Neural cell (in vitro differentiated cells): ENCODE data around the gene DGCR8. TPM values are rescaled to one million over a fixed set of nuclear protein-coding genes. Genes with fewer than 3 reads are reported as not detected.

Source experiments
- H2AFZ ChIP-seq: fragments of 200-600, 300-800 bp; sonication (generic), shearing (Covaris generic); 2 replicates; pipeline ENCODE4 v1.6.0; 2014; ENCODE audit warnings: low read depth, mild to moderate bottlenecking, antibody characterized with exemption, low read length, moderate library complexity
- H3F3A ChIP-seq: fragments of 200-600 bp; shearing (Covaris generic); 2 replicates; pipeline ENCODE4 v1.6.1; 2016; ENCODE audit warnings: mild to moderate bottlenecking, moderate library complexity, mixed read lengths, antibody characterized with exemption, low read length; ENCODE audit not compliant: insufficient read depth, poor library complexity, severe bottlenecking
- H3K27ac ChIP-seq: fragments of 200-600, 300-800 bp; sonication (generic), shearing (Covaris generic); 2 replicates; pipeline ENCODE4 v1.5.1; 2014; ENCODE audit warnings: mild to moderate bottlenecking, low read length, moderate library complexity
- H3K27me3 ChIP-seq: fragments of 300-800, 200-600 bp; sonication (generic), shearing (Covaris generic); 2 replicates; pipeline ENCODE4 v1.6.0; 2014; ENCODE audit warnings: mild to moderate bottlenecking, low read depth, low read length, moderate library complexity; ENCODE audit not compliant: insufficient read depth
- H3K36me3 ChIP-seq: fragments of 300-800, 200-600 bp; sonication (generic), shearing (Covaris generic); 2 replicates; pipeline ENCODE4 v1.5.1; 2014; ENCODE audit warnings: mild to moderate bottlenecking, antibody characterized with exemption, low read length, moderate library complexity; ENCODE audit not compliant: insufficient read depth
- H3K4me2 ChIP-seq: fragments of 300-800, 200-600 bp; sonication (generic), shearing (Covaris generic); 2 replicates; pipeline ENCODE4 v1.6.0; 2014; ENCODE audit warnings: mild to moderate bottlenecking, low read length
- H3K4me3 ChIP-seq: fragments of 300-800, 200-600 bp; sonication (generic), shearing (Covaris generic); 2 replicates; pipeline ENCODE4 v1.5.1; 2014; ENCODE audit warnings: mild to moderate bottlenecking, low read length, moderate library complexity
- H3K79me2 ChIP-seq: fragments of 200-600 bp; shearing (Covaris generic); replicated peaks from 2 replicates; pipeline ENCODE4 v1.6.0; 2014; ENCODE audit warnings: mild to moderate bottlenecking, low read length, moderate library complexity; ENCODE audit not compliant: insufficient read depth
- H3K9ac ChIP-seq: fragments of 300-800, 200-600 bp; sonication (generic), shearing (Covaris generic); 2 replicates; pipeline ENCODE4 v1.6.1; 2016; ENCODE audit warnings: mild to moderate bottlenecking, low read length, mixed read lengths
- H3K9me2 ChIP-seq: fragments of 200-600 bp; shearing (Covaris generic); 2 replicates; pipeline ENCODE4 v1.6.1; 2016; ENCODE audit warnings: mild to moderate bottlenecking, low read length, mixed read lengths; ENCODE audit not compliant: insufficient read depth
- H3K9me3 ChIP-seq: fragments of 200-600, 300-800 bp; sonication (generic), shearing (Covaris generic); 2 replicates; pipeline ENCODE4 v1.6.1; 2016; ENCODE audit warnings: mild to moderate bottlenecking, mixed run types, low read length, moderate library complexity, mixed read lengths
- H4K20me1 ChIP-seq: fragments of 200-600 bp; shearing (Covaris generic); 2 replicates; pipeline ENCODE4 v1.6.1; 2016; ENCODE audit warnings: mild to moderate bottlenecking, mixed run types; ENCODE audit not compliant: insufficient read depth
- EP300 ChIP-seq: fragments of 450-650 bp; conservative IDR thresholded peaks from 2 replicates; pipeline ENCODE4 v1.6.1; 2014; ENCODE audit warnings: antibody characterized with exemption, mild to moderate bottlenecking, moderate library complexity; ENCODE audit not compliant: poor library complexity, severe bottlenecking
- EZH2 ChIP-seq: fragments of 200-600, 300-800 bp; shearing (Covaris generic), sonication (generic); IDR thresholded peaks from 2 replicates; pipeline ENCODE4 v1.6.1; 2014; ENCODE audit warnings: antibody characterized with exemption, low read length, borderline replicate concordance, mild to moderate bottlenecking; ENCODE audit not compliant: insufficient read depth, poor library complexity, severe bottlenecking
- MXI1 ChIP-seq: fragments of 450-650 bp; conservative IDR thresholded peaks from 2 replicates; pipeline ENCODE4 v1.6.1; 2014; ENCODE audit warnings: antibody characterized with exemption, mild to moderate bottlenecking; ENCODE audit not compliant: poor library complexity, severe bottlenecking
- POLR2AphosphoS5 ChIP-seq: IDR thresholded peaks from 2 replicates; pipeline ENCODE4 v1.6.1; 2012
- RAD21 ChIP-seq: fragments of 450-650 bp; conservative IDR thresholded peaks from 2 replicates; pipeline ENCODE4 v1.6.1; 2014; ENCODE audit warnings: antibody characterized with exemption, mild to moderate bottlenecking, moderate library complexity
- SMC3 ChIP-seq: fragments of 450-650 bp; conservative IDR thresholded peaks from 2 replicates; pipeline ENCODE4 v1.6.1; 2014; ENCODE audit warnings: antibody characterized with exemption, mild to moderate bottlenecking, moderate library complexity; ENCODE audit not compliant: poor library complexity
- TAF1 ChIP-seq: IDR thresholded peaks from 2 replicates; pipeline ENCODE4 v1.6.1; 2012; ENCODE audit warnings: low read depth
- polyA plus RNA-seq: library from polyadenylated mRNA; depleted of rRNA; stranded (reverse); fragments of >200 nt; gene quantifications from 2 replicates; pipeline ENCODE4 v1.2.3, GENCODE V29; 2014
- TF ChIP-seq, protein P1 (sequence below): IDR thresholded peaks from 2 replicates; pipeline ENCODE4 v1.6.1; 2012; ENCODE audit warnings: borderline replicate concordance
- TF ChIP-seq, protein P2 (sequence below): fragments of 450-650 bp; IDR thresholded peaks from 2 replicates; pipeline ENCODE4 v1.5.1; 2014; ENCODE audit warnings: antibody characterized with exemption, mild to moderate bottlenecking, moderate library complexity; ENCODE audit not compliant: poor library complexity, severe bottlenecking

The DGCR8 gene
- polyA plus RNA-seq, 1 donor from 2014 or later: 48.9 TPM

DNA sequence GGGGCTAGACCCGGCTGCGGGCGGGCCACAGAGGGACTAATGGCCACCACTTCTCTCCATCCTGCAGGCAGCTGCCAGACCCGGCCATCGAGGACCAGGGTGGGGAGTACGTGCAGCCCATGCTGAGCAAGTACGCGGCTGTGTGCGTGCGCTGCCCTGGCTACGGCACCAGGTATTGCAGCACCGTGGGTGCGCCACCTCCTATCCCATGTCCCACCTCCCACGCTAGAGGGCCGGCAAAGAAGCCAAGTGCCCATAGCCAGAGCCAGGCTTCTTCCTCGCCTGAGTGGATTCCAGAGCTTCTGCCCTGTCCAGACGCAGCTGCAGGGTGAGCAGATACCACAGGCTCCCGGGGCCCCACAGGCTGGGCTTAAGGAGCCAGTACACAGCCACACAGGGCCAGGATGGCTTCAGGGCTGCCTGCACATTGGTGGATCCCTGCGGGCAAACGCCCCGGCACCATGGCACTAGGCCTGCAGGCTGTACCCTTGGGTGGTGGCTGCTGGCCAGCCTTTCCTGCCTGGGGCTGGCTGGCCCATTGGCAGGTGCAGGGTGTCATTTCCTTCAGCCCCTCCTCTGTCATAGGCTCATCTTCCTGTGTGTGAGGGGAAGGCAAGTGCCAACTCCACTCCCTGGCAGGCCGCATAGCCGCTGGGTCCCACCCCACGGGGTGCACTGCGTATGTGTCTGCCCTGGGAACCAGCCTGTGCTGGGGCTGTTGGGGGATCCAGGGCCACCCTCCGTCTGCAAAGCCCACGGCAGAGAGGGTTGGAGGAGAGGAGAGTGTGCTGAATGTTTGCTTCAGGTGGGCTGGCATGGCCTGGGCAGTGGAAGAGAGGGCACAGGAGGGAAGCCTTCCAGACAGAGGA is 16.5 kb upstream of the DGCR8 start:
- no peak overlapping the region for H3K9ac ChIP-seq
- TF ChIP-seq TAF1 (no peak), EP300 (no peak), SMC3 (no peak), POLR2AphosphoS5 (no peak), MXI1 (no peak), EZH2 (no peak), RAD21 (no peak)
- TF ChIP-seq, protein P1, sequence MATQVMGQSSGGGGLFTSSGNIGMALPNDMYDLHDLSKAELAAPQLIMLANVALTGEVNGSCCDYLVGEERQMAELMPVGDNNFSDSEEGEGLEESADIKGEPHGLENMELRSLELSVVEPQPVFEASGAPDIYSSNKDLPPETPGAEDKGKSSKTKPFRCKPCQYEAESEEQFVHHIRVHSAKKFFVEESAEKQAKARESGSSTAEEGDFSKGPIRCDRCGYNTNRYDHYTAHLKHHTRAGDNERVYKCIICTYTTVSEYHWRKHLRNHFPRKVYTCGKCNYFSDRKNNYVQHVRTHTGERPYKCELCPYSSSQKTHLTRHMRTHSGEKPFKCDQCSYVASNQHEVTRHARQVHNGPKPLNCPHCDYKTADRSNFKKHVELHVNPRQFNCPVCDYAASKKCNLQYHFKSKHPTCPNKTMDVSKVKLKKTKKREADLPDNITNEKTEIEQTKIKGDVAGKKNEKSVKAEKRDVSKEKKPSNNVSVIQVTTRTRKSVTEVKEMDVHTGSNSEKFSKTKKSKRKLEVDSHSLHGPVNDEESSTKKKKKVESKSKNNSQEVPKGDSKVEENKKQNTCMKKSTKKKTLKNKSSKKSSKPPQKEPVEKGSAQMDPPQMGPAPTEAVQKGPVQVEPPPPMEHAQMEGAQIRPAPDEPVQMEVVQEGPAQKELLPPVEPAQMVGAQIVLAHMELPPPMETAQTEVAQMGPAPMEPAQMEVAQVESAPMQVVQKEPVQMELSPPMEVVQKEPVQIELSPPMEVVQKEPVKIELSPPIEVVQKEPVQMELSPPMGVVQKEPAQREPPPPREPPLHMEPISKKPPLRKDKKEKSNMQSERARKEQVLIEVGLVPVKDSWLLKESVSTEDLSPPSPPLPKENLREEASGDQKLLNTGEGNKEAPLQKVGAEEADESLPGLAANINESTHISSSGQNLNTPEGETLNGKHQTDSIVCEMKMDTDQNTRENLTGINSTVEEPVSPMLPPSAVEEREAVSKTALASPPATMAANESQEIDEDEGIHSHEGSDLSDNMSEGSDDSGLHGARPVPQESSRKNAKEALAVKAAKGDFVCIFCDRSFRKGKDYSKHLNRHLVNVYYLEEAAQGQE: no peak
- TF ChIP-seq, protein P2, sequence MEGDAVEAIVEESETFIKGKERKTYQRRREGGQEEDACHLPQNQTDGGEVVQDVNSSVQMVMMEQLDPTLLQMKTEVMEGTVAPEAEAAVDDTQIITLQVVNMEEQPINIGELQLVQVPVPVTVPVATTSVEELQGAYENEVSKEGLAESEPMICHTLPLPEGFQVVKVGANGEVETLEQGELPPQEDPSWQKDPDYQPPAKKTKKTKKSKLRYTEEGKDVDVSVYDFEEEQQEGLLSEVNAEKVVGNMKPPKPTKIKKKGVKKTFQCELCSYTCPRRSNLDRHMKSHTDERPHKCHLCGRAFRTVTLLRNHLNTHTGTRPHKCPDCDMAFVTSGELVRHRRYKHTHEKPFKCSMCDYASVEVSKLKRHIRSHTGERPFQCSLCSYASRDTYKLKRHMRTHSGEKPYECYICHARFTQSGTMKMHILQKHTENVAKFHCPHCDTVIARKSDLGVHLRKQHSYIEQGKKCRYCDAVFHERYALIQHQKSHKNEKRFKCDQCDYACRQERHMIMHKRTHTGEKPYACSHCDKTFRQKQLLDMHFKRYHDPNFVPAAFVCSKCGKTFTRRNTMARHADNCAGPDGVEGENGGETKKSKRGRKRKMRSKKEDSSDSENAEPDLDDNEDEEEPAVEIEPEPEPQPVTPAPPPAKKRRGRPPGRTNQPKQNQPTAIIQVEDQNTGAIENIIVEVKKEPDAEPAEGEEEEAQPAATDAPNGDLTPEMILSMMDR: no peak
- H3K36me3 ChIP-seq: no peaks in the 10 kb centered on the region
- no peak overlapping the region for H2AFZ ChIP-seq
- H3F3A ChIP-seq: no peaks in the 10 kb centered on the region
- no peak overlapping the region for H3K27ac ChIP-seq
- H3K27me3 ChIP-seq: no peaks in the 10 kb centered on the region
- no peak overlapping the region for H3K4me3 ChIP-seq
- no peak overlapping the region for H3K4me2 ChIP-seq
- H3K9me3 ChIP-seq: no peaks in the 10 kb centered on the region
- no peaks in the 10 kb centered on the region for H3K9me2 ChIP-seq
- H3K79me2 ChIP-seq: no peaks in the 10 kb centered on the region
- H4K20me1 ChIP-seq: no peaks in the 10 kb centered on the region

- no peak overlapping the region for H3K4me2 ChIP-seq
- H4K20me1 ChIP-seq: no peaks in the 10 kb centered on the region
- TF ChIP-seq RAD21: no peak
- TF ChIP-seq, protein P2: no peak
- TF ChIP-seq, protein P1: no peak
- TF ChIP-seq SMC3: no peak
- TF ChIP-seq MXI1: no peak
- no peak for TF ChIP-seq EP300
- no peak for TF ChIP-seq POLR2AphosphoS5
- TF ChIP-seq EZH2: no peak
- TF ChIP-seq TAF1: no peak
- H3K9me3 ChIP-seq: no peaks in the 10 kb centered on the region
- H3K27ac ChIP-seq: no peak overlapping the region
- no peaks in the 10 kb centered on the region for H3K36me3 ChIP-seq
- no peaks in the 10 kb centered on the region for H3F3A ChIP-seq
- H3K9me2 ChIP-seq: no peaks in the 10 kb centered on the region
- H3K9ac ChIP-seq: no peak overlapping the region
- H2AFZ ChIP-seq: no peak overlapping the region
- H3K4me3 ChIP-seq: no peak overlapping the region
- H3K79me2 ChIP-seq: no peaks in the 10 kb centered on the region
- H3K27me3 ChIP-seq: no peaks in the 10 kb centered on the region
Measured at GRCh38 chr22:20064140-20064480, 15.9 kb upstream of the DGCR8 start.
